GM12801 (cell line): ENCODE data around the gene PTPRN2.

Source experiments
- CTCF ChIP-seq: IDR thresholded peaks from one replicate; pipeline ENCODE4 v1.5.1; 2011; ENCODE audit warnings: control low read depth; ENCODE audit not compliant: insufficient read length; ENCODE audit errors: extremely low read depth

The PTPRN2 gene

GRCh38 chr7:157587051-157587804, 1000.4 kb downstream of the PTPRN2 start:
- no peak for TF ChIP-seq CTCF

- no peak for TF ChIP-seq CTCF
These were observed 1001.1 kb downstream of the PTPRN2 start for GRCh38 chr7:157586426-157586955.

GRCh38 chr7:157585113-157585861, 1002.3 kb downstream of the PTPRN2 start:
- no peak for TF ChIP-seq CTCF

- TF ChIP-seq CTCF: no peak
These were observed 1003.2 kb downstream of the PTPRN2 start for GRCh38 chr7:157584420-157584819.

- no peak for TF ChIP-seq CTCF
These were observed 1005.9 kb downstream of the PTPRN2 start for GRCh38 chr7:157581740-157582139.

- no peak for TF ChIP-seq CTCF
These were observed 1007.3 kb downstream of the PTPRN2 start for GRCh38 chr7:157580324-157580723.

- no peak for TF ChIP-seq CTCF
These were observed 1008.2 kb downstream of the PTPRN2 start for GRCh38 chr7:157579425-157579824.
